NCI-H748 (cell line): ENCODE results near the gene ZMIZ1.

ENCODE experiments used
- DNase-seq: peaks from one replicate; lab custom pipeline; 2025; ENCODE audit not compliant: unreplicated experiment; lab: John Stamatoyannopoulos, UW

ZMIZ1 gene

GRCh38 chr10:79097021-79097872, 28.5 kb downstream of the ZMIZ1 start:
- no peak for DNase-seq

- DNase-seq = no peak
Measured at GRCh38 chr10:79098061-79098460, 29.3 kb downstream of the ZMIZ1 start.

- no peak for DNase-seq
Measured at GRCh38 chr10:79098596-79099015, 29.8 kb downstream of the ZMIZ1 start.

GRCh38 chr10:79099898-79100448, 31.2 kb downstream of the ZMIZ1 start:
- no peak for DNase-seq

GRCh38 chr10:79100771-79101170, 32.0 kb downstream of the ZMIZ1 start:
- no peak for DNase-seq

GRCh38 chr10:79101560-79102497, 33.1 kb downstream of the ZMIZ1 start:
- DNase-seq = peak; percentile 78

GRCh38 chr10:79102498-79102874, 33.7 kb downstream of the ZMIZ1 start:
- DNase-seq = peak; percentile 2

GRCh38 chr10:79103129-79103528, 34.4 kb downstream of the ZMIZ1 start:
- DNase-seq = no peak

GRCh38 chr10:79103585-79103984, 34.8 kb downstream of the ZMIZ1 start:
- no peak for DNase-seq

- no peak for DNase-seq
Measured at GRCh38 chr10:79105150-79105739, 36.5 kb downstream of the ZMIZ1 start.

- DNase-seq = no peak
Measured at GRCh38 chr10:79105818-79106217, 37.1 kb downstream of the ZMIZ1 start.

- DNase-seq = no peak
Measured at GRCh38 chr10:79106256-79107050, 37.7 kb downstream of the ZMIZ1 start.

- no peak for DNase-seq
Measured at GRCh38 chr10:79107736-79108264, 39.0 kb downstream of the ZMIZ1 start.

- no peak for DNase-seq
Measured at GRCh38 chr10:79108728-79109127, 40.0 kb downstream of the ZMIZ1 start.

- no peak for DNase-seq
Measured at GRCh38 chr10:79111427-79111826, 42.7 kb downstream of the ZMIZ1 start.

GRCh38 chr10:79111846-79112614, 43.3 kb downstream of the ZMIZ1 start:
- no peak for DNase-seq

GRCh38 chr10:79112881-79113431, 44.2 kb downstream of the ZMIZ1 start:
- no peak for DNase-seq

- no peak for DNase-seq
Measured at GRCh38 chr10:79113827-79114226, 45.1 kb downstream of the ZMIZ1 start.

GRCh38 chr10:79115302-79115701, 46.5 kb downstream of the ZMIZ1 start:
- DNase-seq = no peak
